GM10847 (cell line): ENCODE results near the gene SIX3.

Experiments
- POLR2A ChIP-seq: IDR thresholded peaks from 2 replicates; pipeline ENCODE4 v1.6.1; 2011; ENCODE audit not compliant: insufficient read length; ENCODE audit errors: extremely low read depth

The SIX3 gene

GRCh38 chr2:44946372-44947027 lies 5.0 kb downstream of the SIX3 start:
- no peak for TF ChIP-seq POLR2A

GRCh38 chr2:44947028-44947375 lies 5.5 kb downstream of the SIX3 start:
- TF ChIP-seq POLR2A = no peak

GRCh38 chr2:44948565-44949328 lies 7.2 kb downstream of the SIX3 start:
- TF ChIP-seq POLR2A = no peak

- TF ChIP-seq POLR2A = no peak
Measured at GRCh38 chr2:44949329-44950151, 8.0 kb downstream of the SIX3 start.

- no peak for TF ChIP-seq POLR2A
Measured at GRCh38 chr2:44950646-44951045, 9.1 kb downstream of the SIX3 start.

GRCh38 chr2:44951124-44951523 lies 9.6 kb downstream of the SIX3 start:
- TF ChIP-seq POLR2A = no peak

GRCh38 chr2:44951714-44952113 lies 10.2 kb downstream of the SIX3 start:
- no peak for TF ChIP-seq POLR2A

GRCh38 chr2:44952143-44952805 lies 10.8 kb downstream of the SIX3 start:
- TF ChIP-seq POLR2A = no peak

- no peak for TF ChIP-seq POLR2A
Measured at GRCh38 chr2:44952806-44953498, 11.4 kb downstream of the SIX3 start.

GRCh38 chr2:44953499-44953883 lies 12.0 kb downstream of the SIX3 start:
- TF ChIP-seq POLR2A = no peak

- TF ChIP-seq POLR2A = no peak
Measured at GRCh38 chr2:44954447-44954888, 13.0 kb downstream of the SIX3 start.

GRCh38 chr2:44954889-44955592 lies 13.5 kb downstream of the SIX3 start:
- no peak for TF ChIP-seq POLR2A

GRCh38 chr2:44955593-44956392 lies 14.3 kb downstream of the SIX3 start:
- TF ChIP-seq POLR2A = no peak
